Naive thymus-derived CD4-positive, alpha-beta T cell (primary cell): ENCODE data around the gene HSPB6. TPM values are rescaled to one million over a fixed set of nuclear protein-coding genes. Genes with fewer than 3 reads are reported as not detected.
A peak's percentile ranks its signal among the peaks of the same experiment; 100 is the strongest.

ENCODE experiments used
- ATAC-seq: fragments of 150-1000 bp; cut with Tn5 transposase; 2 replicates; pipeline ENCODE4 v1.10.0; 2021; ENCODE audit warnings: mild to moderate bottlenecking, moderate library complexity
- CTCF ChIA-PET: fragments of 350-600 bp; sonication (Branson Sonifier 250); formaldehyde crosslinking; loops from one replicate; lab custom pipeline; 2021; ENCODE audit warnings: antibody characterized with exemption; lab: Charles Lee
- POLR2A ChIA-PET: fragments of 350-600 bp; sonication (Branson Sonifier 250); formaldehyde crosslinking; loops from one replicate; lab custom pipeline; 2021; ENCODE audit warnings: antibody characterized with exemption, inconsistent platforms; lab: Charles Lee
- DNase-seq, 9 donors: peaks; one replicate each; pipeline versions ENCODE4 v3.0.0 to v3.0.0-alpha.2; 2020 to 2022; ENCODE audit warnings: mixed read lengths in 1 of 9
- H3K27ac ChIP-seq: one replicate; pipeline ENCODE4 v1.7.0; 2013; ENCODE audit warnings: mild to moderate bottlenecking, low read depth, low read length, moderate library complexity
- H3K27me3 ChIP-seq, 2 donors: one replicate each; pipeline ENCODE4 v1.7.0; 2013; ENCODE audit warnings: low read length in 2 of 2, mild to moderate bottlenecking in 2 of 2, moderate library complexity in 2 of 2; ENCODE audit not compliant: control insufficient read depth in 2 of 2, insufficient read depth in 2 of 2
- H3K36me3 ChIP-seq, 3 experiments: 1 replicate in 2 of 3; 2 replicates in 1 of 3; pipeline ENCODE4 v1.7.0; 2013; ENCODE audit warnings: low read length in 3 of 3, mild to moderate bottlenecking in 3 of 3, moderate library complexity in 1 of 3; ENCODE audit not compliant: insufficient read depth in 3 of 3, control insufficient read depth in 2 of 3
- H3K4me1 ChIP-seq, 2 donors: one replicate each; pipeline ENCODE4 v1.7.0; 2013; ENCODE audit warnings: low read length in 2 of 2, mild to moderate bottlenecking in 2 of 2, moderate library complexity in 1 of 2; ENCODE audit not compliant: control insufficient read depth in 2 of 2, insufficient read depth in 2 of 2
- H3K4me3 ChIP-seq: 2 replicates; pipeline ENCODE4 v1.7.0; 2013; ENCODE audit warnings: mild to moderate bottlenecking, low read length
- H3K9me3 ChIP-seq, 3 experiments: 1 replicate in 2 of 3; 2 replicates in 1 of 3; pipeline ENCODE4 v1.7.0; 2013; ENCODE audit warnings: low read length in 3 of 3; ENCODE audit not compliant: control insufficient read depth in 2 of 3
- H3K27ac Mint-ChIP-seq, 9 donors: one replicate each; pipeline ENCODE4 v1.8.0; 2020 to 2022; ENCODE audit warnings: mixed read lengths in 9 of 9, mild to moderate bottlenecking in 8 of 9, moderate library complexity in 5 of 9, inconsistent platforms in 2 of 9
- H3K27me3 Mint-ChIP-seq, 5 donors: one replicate each; pipeline ENCODE4 v1.8.0; 2021 to 2022; ENCODE audit warnings: mixed read lengths in 5 of 5, mild to moderate bottlenecking in 1 of 5
- H3K36me3 Mint-ChIP-seq, 5 donors: one replicate each; pipeline ENCODE4 v1.8.0; 2020 to 2022; ENCODE audit warnings: mixed read lengths in 5 of 5, mild to moderate bottlenecking in 3 of 5, inconsistent platforms in 1 of 5
- H3K4me1 Mint-ChIP-seq, 7 donors: one replicate each; pipeline ENCODE4 v1.8.0; 2020 to 2022; ENCODE audit warnings: mixed read lengths in 7 of 7, mild to moderate bottlenecking in 3 of 7, inconsistent platforms in 1 of 7
- H3K4me3 Mint-ChIP-seq, 10 donors: one replicate each; pipeline ENCODE4 v1.8.0; 2020 to 2022; ENCODE audit warnings: mild to moderate bottlenecking in 10 of 10, mixed read lengths in 10 of 10, moderate library complexity in 6 of 10, inconsistent platforms in 2 of 10
- H3K9me3 Mint-ChIP-seq, 11 donors: one replicate each; pipeline ENCODE4 v1.8.0; 2020 to 2022; ENCODE audit warnings: mixed read lengths in 11 of 11, mild to moderate bottlenecking in 4 of 11, inconsistent platforms in 1 of 11, moderate library complexity in 1 of 11
- intact Hi-C, 2 donors: fragments of 100-400 bp; cut with micrococcal nuclease; formaldehyde crosslinking; loops; one replicate each; pipeline ENCODE4 v1.15.1; 2023
- polyA plus RNA-seq, 2 donors: library from polyadenylated mRNA; unstranded; fragments of 300-500 nt; fragmentation: Illumina TruSeq; gene quantifications; one replicate each; pipeline ENCODE4 v1.2.3, GENCODE V29; 2021
- total RNA-seq, 6 experiments: library from RNA in 5 of 6; stranded (reverse) in 5 of 6; gene quantifications; 1 replicate in 5 of 6; 2 replicates in 1 of 6; pipeline ENCODE4 v1.2.3 and lab custom pipeline; 2021 to 2026

The HSPB6 gene
- total and polyA plus RNA-seq, 7 experiments from 2014 or later, result 0.22 TPM; not detected in 6

- DNase-seq, result no peak
- intact Hi-C loops, result no loop called here
- Mint-ChIP-seq H3K27ac (peak overlapping the region in 7 of 9 donors; percentile 42 to 81 (median 70)), H3K4me1 (peaks cover 18 to 38% (median 30%) of the 10 kb centered on the region in 7 donors), H3K9me3 (no peaks in the 10 kb centered on the region), H3K27me3 (no peaks in the 10 kb centered on the region), H3K4me3 (no peak overlapping the region), H3K36me3 (peaks cover 6 to 36% (median 16%) of the 10 kb centered on the region in 5 donors)
- POLR2A ChIA-PET, result interaction anchor here (0.7 to 1.3 kb wide), 3 partner anchors 10 to 12 kb away, joined by 3 to 5 read pairs (median 3); partner anchors contain the start of genes PSENEN and U2AF1L4
- Histone ChIP-seq H3K27ac (no peak overlapping the region), H3K4me1 (no peaks in the 10 kb centered on the region), H3K4me3 (no peak overlapping the region), H3K27me3 (no peaks in the 10 kb centered on the region), H3K36me3 (peaks cover 4 to 93% (median 8%) of the 10 kb centered on the region in 3 experiments), H3K9me3 (no peaks in the 10 kb centered on the region)
- ATAC-seq, result no peak
- CTCF ChIA-PET, result no interaction called here
Measured at GRCh38 chr19:35734273-35734672, 22.6 kb downstream of the HSPB6 start.

GRCh38 chr19:35733180-35734125 lies 23.4 kb downstream of the HSPB6 start:
- DNase-seq, result no peak
- CTCF ChIA-PET, result no interaction called here
- no peak for ATAC-seq

GRCh38 chr19:35732540-35733179 lies 24.2 kb downstream of the HSPB6 start:
- Histone ChIP-seq H3K36me3 (peaks cover 0 to 93% (median 14%) of the 10 kb centered on the region in 3 experiments), H3K4me3 (no peak overlapping the region), H3K4me1 (no peaks in the 10 kb centered on the region), H3K27me3 (no peaks in the 10 kb centered on the region), H3K27ac (no peak overlapping the region), H3K9me3 (no peaks in the 10 kb centered on the region)
- no peaks in the 10 kb centered on the region for H3K27me3 Mint-ChIP-seq
- H3K4me1 Mint-ChIP-seq, result peaks cover 15 to 36% (median 23%) of the 10 kb centered on the region in 7 donors
- intact Hi-C loops, result no loop called here
- H3K36me3 Mint-ChIP-seq, result peaks cover 6 to 38% (median 16%) of the 10 kb centered on the region in 5 donors
- no peaks in the 10 kb centered on the region for H3K9me3 Mint-ChIP-seq
- ATAC-seq, result no peak
- POLR2A ChIA-PET, result interaction anchor here (1.4 kb wide), 1 partner anchor 14 kb away, joined by 4 read pairs; no protein-coding TSS in a partner anchor
- no peak overlapping the region for H3K27ac Mint-ChIP-seq
- CTCF ChIA-PET, result no interaction called here
- no peak for DNase-seq
- no peak overlapping the region for H3K4me3 Mint-ChIP-seq

More at GRCh38 chr19:35733180-35734125, 23.4 kb downstream of the HSPB6 start:
- Histone ChIP-seq H3K27ac (no peak overlapping the region), H3K4me3 (no peak overlapping the region), H3K27me3 (no peaks in the 10 kb centered on the region), H3K9me3 (no peaks in the 10 kb centered on the region), H3K36me3 (peaks cover 4 to 93% (median 8%) of the 10 kb centered on the region in 3 experiments), H3K4me1 (no peaks in the 10 kb centered on the region)
- Mint-ChIP-seq H3K9me3 (no peaks in the 10 kb centered on the region), H3K4me1 (peaks cover 16 to 38% (median 23%) of the 10 kb centered on the region in 7 donors), H3K27ac (peak overlapping the region in 6 of 9 donors; percentile 28 to 81 (median 61)), H3K36me3 (peaks cover 6 to 36% (median 16%) of the 10 kb centered on the region in 5 donors), H3K4me3 (no peak overlapping the region), H3K27me3 (no peaks in the 10 kb centered on the region)
- POLR2A ChIA-PET, result interaction anchor here (0.7 to 1.4 kb wide), 3 partner anchors 11 to 15 kb away, joined by 3 to 4 read pairs (median 3); partner anchors contain the start of genes PSENEN and U2AF1L4
- intact Hi-C loops, result no loop called here

- Mint-ChIP-seq H3K27me3 (no peaks in the 10 kb centered on the region), H3K27ac (no peak overlapping the region), H3K9me3 (no peaks in the 10 kb centered on the region), H3K4me3 (no peak overlapping the region), H3K36me3 (peaks cover 6 to 39% (median 16%) of the 10 kb centered on the region in 5 donors), H3K4me1 (peaks cover 8 to 31% (median 15%) of the 10 kb centered on the region in 7 donors)
- DNase-seq, result no peak
- H3K27me3 ChIP-seq, result no peaks in the 10 kb centered on the region
- H3K4me3 ChIP-seq, result no peak overlapping the region
- no peak for ATAC-seq
- ChIA-PET CTCF (no interaction called here), POLR2A (interaction anchor here (1.0 to 1.4 kb wide), 2 partner anchors 10 to 13 kb away, joined by 4 read pairs; partner anchors contain the start of gene IGFLR1)
- intact Hi-C loops, result no loop called here
- H3K27ac ChIP-seq, result no peak overlapping the region
- no peaks in the 10 kb centered on the region for H3K9me3 ChIP-seq
- H3K4me1 ChIP-seq, result no peaks in the 10 kb centered on the region
- peaks cover 0 to 94% (median 22%) of the 10 kb centered on the region in 3 experiments for H3K36me3 ChIP-seq
Measured at GRCh38 chr19:35731779-35732405, 24.9 kb downstream of the HSPB6 start.

GRCh38 chr19:35731353-35731752 lies 25.5 kb downstream of the HSPB6 start:
- no peaks in the 10 kb centered on the region for H3K9me3 ChIP-seq
- no peak overlapping the region for H3K4me3 Mint-ChIP-seq
- ATAC-seq (no peak), DNase-seq (no peak)
- H3K4me3 ChIP-seq, result no peak overlapping the region
- peaks cover 6 to 44% (median 16%) of the 10 kb centered on the region in 5 donors for H3K36me3 Mint-ChIP-seq
- no peak overlapping the region for H3K27ac ChIP-seq
- CTCF ChIA-PET, result no interaction called here
- H3K36me3 ChIP-seq, result peaks cover 2 to 94% (median 23%) of the 10 kb centered on the region in 3 experiments
- H3K9me3 Mint-ChIP-seq, result no peaks in the 10 kb centered on the region
- H3K4me1 Mint-ChIP-seq, result peaks cover 3 to 28% (median 10%) of the 10 kb centered on the region in 7 donors
- peak overlapping the region in 3 of 9 donors; percentile 10 to 62 (median 42) for H3K27ac Mint-ChIP-seq
- H3K27me3 Mint-ChIP-seq, result no peaks in the 10 kb centered on the region
- POLR2A ChIA-PET, result interaction anchor here (1.0 kb wide), 1 partner anchor 11 kb away, joined by 4 read pairs; the partner anchor contains the start of gene IGFLR1
- no peaks in the 10 kb centered on the region for H3K27me3 ChIP-seq
- H3K4me1 ChIP-seq, result no peaks in the 10 kb centered on the region
- intact Hi-C loops, result no loop called here

- H3K9me3 ChIP-seq, result no peaks in the 10 kb centered on the region
- Mint-ChIP-seq H3K27me3 (no peaks in the 10 kb centered on the region), H3K9me3 (no peaks in the 10 kb centered on the region), H3K4me3 (no peak overlapping the region), H3K4me1 (peaks cover 0 to 21% (median 8%) of the 10 kb centered on the region in 7 donors), H3K27ac (peak overlapping the region in 3 of 9 donors; percentile 42 to 62 (median 62)), H3K36me3 (peaks cover 4 to 51% (median 16%) of the 10 kb centered on the region in 5 donors)
- no peak for DNase-seq
- H3K4me3 ChIP-seq, result no peak overlapping the region
- POLR2A ChIA-PET, result interaction anchor here (1.6 kb wide), 1 partner anchor 10 kb away, joined by 8 read pairs; no protein-coding TSS in a partner anchor
- ATAC-seq, result no peak
- peaks cover 12 to 98% (median 33%) of the 10 kb centered on the region in 3 experiments for H3K36me3 ChIP-seq
- no peak overlapping the region for H3K27ac ChIP-seq
- CTCF ChIA-PET, result interaction anchor here (1.1 kb wide), 1 partner anchor 10 kb away, joined by 4 read pairs; no protein-coding TSS in a partner anchor
- H3K27me3 ChIP-seq, result no peaks in the 10 kb centered on the region
- no peaks in the 10 kb centered on the region for H3K4me1 ChIP-seq
- intact Hi-C loops, result no loop called here
Measured at GRCh38 chr19:35730326-35730725, 26.5 kb downstream of the HSPB6 start.
